GM12878 (cell line): Measurements from ENCODE around the gene PAX5. TPM values are rescaled to one million over a fixed set of nuclear protein-coding genes. Genes with fewer than 3 reads are reported as not detected.
A peak's percentile ranks its signal among the peaks of the same experiment; 100 is the strongest.

Experiments
- CHD1 ChIP-seq: IDR thresholded peaks from 2 replicates; pipeline ENCODE4 v1.6.1; 2012; ENCODE audit warnings: low read depth, low read length, improper control_type of control experiment
- IKZF1 ChIP-seq: fragments of 450-650 bp; conservative IDR thresholded peaks from 2 replicates; pipeline ENCODE4 v1.6.1; 2017; ENCODE audit warnings: antibody characterized with exemption, mild to moderate bottlenecking
- NFYA ChIP-seq: IDR thresholded peaks from 2 replicates; pipeline ENCODE4 v1.6.1; 2011; ENCODE audit warnings: low read depth, mild to moderate bottlenecking, low read length, improper control_type of control experiment, borderline replicate concordance
- NR2C1 ChIP-seq: fragments of 450-650 bp; IDR thresholded peaks from 2 replicates; pipeline ENCODE4 v1.6.1; 2017; ENCODE audit warnings: antibody characterized with exemption, mild to moderate bottlenecking, moderate library complexity
- POU2F2 ChIP-seq: IDR thresholded peaks from 3 replicates; pipeline ENCODE4 v1.6.1; 2011; ENCODE audit warnings: low read depth, mild to moderate bottlenecking, low read length, borderline replicate concordance
- SMAD1 ChIP-seq: fragments of 450-650 bp; IDR thresholded peaks from 2 replicates; pipeline ENCODE4 v1.6.1; 2018; ENCODE audit warnings: mild to moderate bottlenecking, low read depth; ENCODE audit not compliant: partially characterized antibody
- polyA plus RNA-seq, 11 experiments: library from polyadenylated mRNA; depleted of rRNA in 4 of 11; unstranded in 6 of 11; stranded (reverse) in 5 of 11; fragments of >200 nt; fragmentation: Nextera tagmentation in 4 of 11; fragmentation: Illumina TruSeq in 1 of 11; extraction: Ambion mirVana in 4 of 11; extraction: Trizol in 1 of 11; gene quantifications; 1 replicate in 1 of 11; 2 replicates in 10 of 11; pipeline versions ENCODE4 v1.2.1 to v1.2.3, GENCODE V29; 2011 to 2016; ENCODE audit warnings: inconsistent platforms in 2 of 11, missing spikeins in 2 of 11, low read depth in 1 of 11
- total RNA-seq, 4 experiments: library from RNA; depleted of rRNA in 3 of 4; stranded (reverse); fragments of >200 nt in 3 of 4; fragmentation: Illumina TruSeq in 1 of 4; extraction: Trizol in 1 of 4; gene quantifications; 2 replicates each; pipeline versions ENCODE4 v1.2.1 to v1.2.3, GENCODE V29; 2013 to 2021
- TF ChIP-seq, protein P1 (sequence below): fragments of 450-650 bp; IDR thresholded peaks from 2 replicates; pipeline ENCODE4 v1.6.1; 2017; ENCODE audit warnings: mild to moderate bottlenecking, moderate library complexity
- TF ChIP-seq, protein P2 (sequence below): fragments of 450-650 bp; IDR thresholded peaks from 2 replicates; pipeline ENCODE4 v1.6.1; 2017; ENCODE audit warnings: low read depth, mild to moderate bottlenecking, moderate library complexity
- TF ChIP-seq, protein P3 (sequence below): IDR thresholded peaks from 2 replicates; pipeline ENCODE4 v1.6.1; 2012; ENCODE audit warnings: improper control_type of control experiment, low read depth, low read length; ENCODE audit not compliant: insufficient replicate concordance
- TF ChIP-seq, protein P4 (sequence below): fragments of 450-650 bp; formaldehyde crosslinking; IDR thresholded peaks from 2 replicates; pipeline ENCODE4 v1.4.0; 2022; ENCODE audit warnings: mild to moderate bottlenecking, moderate library complexity

Gene PAX5
- total and polyA plus RNA-seq, 10 of the 15 experiments (the other 5 are each of a cell fraction or from before 2014, with no cell fraction given): 2.2 to 123 (median 31.9) TPM

DNA sequence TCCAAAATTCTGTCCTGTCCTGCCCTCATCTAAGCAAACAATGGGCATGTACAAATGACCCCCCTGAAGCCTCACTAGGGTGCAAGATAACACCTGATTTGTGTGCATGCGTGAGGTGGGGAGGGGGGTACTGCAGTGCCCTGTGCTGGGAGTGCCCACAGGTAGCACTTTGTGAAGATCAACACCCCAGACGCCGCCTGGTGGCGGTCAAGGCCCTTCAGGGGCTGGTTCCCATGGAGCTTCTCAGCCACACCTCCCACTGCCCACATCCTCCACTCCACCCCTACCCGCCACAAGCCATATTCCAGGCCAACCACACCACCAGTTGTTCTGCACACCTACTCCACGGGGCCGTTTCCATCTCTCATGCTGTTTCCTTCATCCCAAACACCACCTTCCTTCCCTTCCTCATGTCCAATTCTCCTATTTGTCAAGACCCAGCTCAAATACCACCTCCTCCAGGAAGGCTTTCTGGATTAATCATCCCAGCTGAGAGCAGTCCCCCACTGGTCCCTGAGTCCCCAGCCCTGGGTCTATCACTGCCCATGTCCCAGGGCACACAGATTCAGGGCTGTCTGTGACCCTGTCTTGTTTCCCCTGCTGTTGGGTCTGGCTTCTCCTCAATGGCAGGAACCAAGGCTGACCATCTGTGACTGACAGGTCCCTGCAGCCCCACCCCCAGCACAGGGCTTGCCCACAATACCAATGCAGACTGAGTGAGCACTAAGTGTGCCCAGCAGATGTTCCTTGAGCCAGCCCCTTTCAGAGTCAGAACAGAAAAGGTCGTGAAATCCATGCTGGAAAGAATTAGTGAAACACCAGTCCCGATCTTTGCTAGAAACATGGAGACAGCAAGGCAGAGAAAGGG lies 178.4 kb downstream of the PAX5 start (continued):
- TF ChIP-seq, protein P1, sequence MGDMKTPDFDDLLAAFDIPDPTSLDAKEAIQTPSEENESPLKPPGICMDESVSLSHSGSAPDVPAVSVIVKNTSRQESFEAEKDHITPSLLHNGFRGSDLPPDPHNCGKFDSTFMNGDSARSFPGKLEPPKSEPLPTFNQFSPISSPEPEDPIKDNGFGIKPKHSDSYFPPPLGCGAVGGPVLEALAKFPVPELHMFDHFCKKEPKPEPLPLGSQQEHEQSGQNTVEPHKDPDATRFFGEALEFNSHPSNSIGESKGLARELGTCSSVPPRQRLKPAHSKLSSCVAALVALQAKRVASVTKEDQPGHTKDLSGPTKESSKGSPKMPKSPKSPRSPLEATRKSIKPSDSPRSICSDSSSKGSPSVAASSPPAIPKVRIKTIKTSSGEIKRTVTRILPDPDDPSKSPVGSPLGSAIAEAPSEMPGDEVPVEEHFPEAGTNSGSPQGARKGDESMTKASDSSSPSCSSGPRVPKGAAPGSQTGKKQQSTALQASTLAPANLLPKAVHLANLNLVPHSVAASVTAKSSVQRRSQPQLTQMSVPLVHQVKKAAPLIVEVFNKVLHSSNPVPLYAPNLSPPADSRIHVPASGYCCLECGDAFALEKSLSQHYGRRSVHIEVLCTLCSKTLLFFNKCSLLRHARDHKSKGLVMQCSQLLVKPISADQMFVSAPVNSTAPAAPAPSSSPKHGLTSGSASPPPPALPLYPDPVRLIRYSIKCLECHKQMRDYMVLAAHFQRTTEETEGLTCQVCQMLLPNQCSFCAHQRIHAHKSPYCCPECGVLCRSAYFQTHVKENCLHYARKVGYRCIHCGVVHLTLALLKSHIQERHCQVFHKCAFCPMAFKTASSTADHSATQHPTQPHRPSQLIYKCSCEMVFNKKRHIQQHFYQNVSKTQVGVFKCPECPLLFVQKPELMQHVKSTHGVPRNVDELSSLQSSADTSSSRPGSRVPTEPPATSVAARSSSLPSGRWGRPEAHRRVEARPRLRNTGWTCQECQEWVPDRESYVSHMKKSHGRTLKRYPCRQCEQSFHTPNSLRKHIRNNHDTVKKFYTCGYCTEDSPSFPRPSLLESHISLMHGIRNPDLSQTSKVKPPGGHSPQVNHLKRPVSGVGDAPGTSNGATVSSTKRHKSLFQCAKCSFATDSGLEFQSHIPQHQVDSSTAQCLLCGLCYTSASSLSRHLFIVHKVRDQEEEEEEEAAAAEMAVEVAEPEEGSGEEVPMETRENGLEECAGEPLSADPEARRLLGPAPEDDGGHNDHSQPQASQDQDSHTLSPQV: no peak
- TF ChIP-seq CHD1 (no peak), SMAD1 (no peak), NFYA (no peak), NR2C1 (no peak), POU2F2 (no peak), IKZF1 (0 out of 2 replicates have a peak, but pooled peaks have one; percentile 11)
- TF ChIP-seq, protein P2, sequence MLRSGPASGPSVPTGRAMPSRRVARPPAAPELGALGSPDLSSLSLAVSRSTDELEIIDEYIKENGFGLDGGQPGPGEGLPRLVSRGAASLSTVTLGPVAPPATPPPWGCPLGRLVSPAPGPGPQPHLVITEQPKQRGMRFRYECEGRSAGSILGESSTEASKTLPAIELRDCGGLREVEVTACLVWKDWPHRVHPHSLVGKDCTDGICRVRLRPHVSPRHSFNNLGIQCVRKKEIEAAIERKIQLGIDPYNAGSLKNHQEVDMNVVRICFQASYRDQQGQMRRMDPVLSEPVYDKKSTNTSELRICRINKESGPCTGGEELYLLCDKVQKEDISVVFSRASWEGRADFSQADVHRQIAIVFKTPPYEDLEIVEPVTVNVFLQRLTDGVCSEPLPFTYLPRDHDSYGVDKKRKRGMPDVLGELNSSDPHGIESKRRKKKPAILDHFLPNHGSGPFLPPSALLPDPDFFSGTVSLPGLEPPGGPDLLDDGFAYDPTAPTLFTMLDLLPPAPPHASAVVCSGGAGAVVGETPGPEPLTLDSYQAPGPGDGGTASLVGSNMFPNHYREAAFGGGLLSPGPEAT: no peak
- TF ChIP-seq, protein P3, sequence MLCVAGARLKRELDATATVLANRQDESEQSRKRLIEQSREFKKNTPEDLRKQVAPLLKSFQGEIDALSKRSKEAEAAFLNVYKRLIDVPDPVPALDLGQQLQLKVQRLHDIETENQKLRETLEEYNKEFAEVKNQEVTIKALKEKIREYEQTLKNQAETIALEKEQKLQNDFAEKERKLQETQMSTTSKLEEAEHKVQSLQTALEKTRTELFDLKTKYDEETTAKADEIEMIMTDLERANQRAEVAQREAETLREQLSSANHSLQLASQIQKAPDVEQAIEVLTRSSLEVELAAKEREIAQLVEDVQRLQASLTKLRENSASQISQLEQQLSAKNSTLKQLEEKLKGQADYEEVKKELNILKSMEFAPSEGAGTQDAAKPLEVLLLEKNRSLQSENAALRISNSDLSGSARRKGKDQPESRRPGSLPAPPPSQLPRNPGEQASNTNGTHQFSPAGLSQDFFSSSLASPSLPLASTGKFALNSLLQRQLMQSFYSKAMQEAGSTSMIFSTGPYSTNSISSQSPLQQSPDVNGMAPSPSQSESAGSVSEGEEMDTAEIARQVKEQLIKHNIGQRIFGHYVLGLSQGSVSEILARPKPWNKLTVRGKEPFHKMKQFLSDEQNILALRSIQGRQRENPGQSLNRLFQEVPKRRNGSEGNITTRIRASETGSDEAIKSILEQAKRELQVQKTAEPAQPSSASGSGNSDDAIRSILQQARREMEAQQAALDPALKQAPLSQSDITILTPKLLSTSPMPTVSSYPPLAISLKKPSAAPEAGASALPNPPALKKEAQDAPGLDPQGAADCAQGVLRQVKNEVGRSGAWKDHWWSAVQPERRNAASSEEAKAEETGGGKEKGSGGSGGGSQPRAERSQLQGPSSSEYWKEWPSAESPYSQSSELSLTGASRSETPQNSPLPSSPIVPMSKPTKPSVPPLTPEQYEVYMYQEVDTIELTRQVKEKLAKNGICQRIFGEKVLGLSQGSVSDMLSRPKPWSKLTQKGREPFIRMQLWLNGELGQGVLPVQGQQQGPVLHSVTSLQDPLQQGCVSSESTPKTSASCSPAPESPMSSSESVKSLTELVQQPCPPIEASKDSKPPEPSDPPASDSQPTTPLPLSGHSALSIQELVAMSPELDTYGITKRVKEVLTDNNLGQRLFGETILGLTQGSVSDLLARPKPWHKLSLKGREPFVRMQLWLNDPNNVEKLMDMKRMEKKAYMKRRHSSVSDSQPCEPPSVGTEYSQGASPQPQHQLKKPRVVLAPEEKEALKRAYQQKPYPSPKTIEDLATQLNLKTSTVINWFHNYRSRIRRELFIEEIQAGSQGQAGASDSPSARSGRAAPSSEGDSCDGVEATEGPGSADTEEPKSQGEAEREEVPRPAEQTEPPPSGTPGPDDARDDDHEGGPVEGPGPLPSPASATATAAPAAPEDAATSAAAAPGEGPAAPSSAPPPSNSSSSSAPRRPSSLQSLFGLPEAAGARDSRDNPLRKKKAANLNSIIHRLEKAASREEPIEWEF: no peak
- TF ChIP-seq, protein P4, sequence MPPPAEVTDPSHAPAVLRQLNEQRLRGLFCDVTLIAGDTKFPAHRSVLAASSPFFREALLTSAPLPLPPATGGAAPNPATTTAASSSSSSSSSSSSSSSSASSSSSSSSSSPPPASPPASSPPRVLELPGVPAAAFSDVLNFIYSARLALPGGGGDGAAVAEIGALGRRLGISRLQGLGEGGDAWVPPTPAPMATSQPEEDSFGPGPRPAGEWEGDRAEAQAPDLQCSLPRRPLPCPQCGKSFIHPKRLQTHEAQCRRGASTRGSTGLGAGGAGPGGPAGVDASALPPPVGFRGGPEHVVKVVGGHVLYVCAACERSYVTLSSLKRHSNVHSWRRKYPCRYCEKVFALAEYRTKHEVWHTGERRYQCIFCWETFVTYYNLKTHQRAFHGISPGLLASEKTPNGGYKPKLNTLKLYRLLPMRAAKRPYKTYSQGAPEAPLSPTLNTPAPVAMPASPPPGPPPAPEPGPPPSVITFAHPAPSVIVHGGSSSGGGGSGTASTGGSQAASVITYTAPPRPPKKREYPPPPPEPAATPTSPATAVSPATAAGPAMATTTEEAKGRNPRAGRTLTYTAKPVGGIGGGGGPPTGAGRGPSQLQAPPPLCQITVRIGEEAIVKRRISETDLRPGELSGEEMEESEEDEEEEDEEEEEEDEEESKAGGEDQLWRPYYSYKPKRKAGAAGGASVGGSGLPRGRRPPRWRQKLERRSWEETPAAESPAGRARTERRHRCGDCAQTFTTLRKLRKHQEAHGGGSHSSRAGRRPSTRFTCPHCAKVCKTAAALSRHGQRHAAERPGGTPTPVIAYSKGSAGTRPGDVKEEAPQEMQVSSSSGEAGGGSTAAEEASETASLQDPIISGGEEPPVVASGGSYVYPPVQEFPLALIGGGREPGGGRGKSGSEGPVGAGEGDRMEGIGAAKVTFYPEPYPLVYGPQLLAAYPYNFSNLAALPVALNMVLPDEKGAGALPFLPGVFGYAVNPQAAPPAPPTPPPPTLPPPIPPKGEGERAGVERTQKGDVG (CRISPR knock-in tag): no peak
